GM23248 (cell line): ENCODE data around the gene ST8SIA1.

Experiments used
- EZH2 ChIP-seq: fragments of 200-600 bp; sonication (generic); IDR thresholded peaks from 2 replicates; pipeline ENCODE4 v1.6.1; 2018; ENCODE audit warnings: antibody characterized with exemption, mild to moderate bottlenecking; ENCODE audit not compliant: insufficient read depth, poor library complexity, severe bottlenecking
- EZH2phosphoT487 ChIP-seq: fragments of 200-600 bp; sonication (generic); IDR thresholded peaks from 2 replicates; pipeline ENCODE4 v1.6.1; 2018; ENCODE audit warnings: antibody characterized with exemption, moderate library complexity, mild to moderate bottlenecking, low read depth; ENCODE audit not compliant: insufficient read depth

GRCh38 chr12:22339691-22340090, 5.2 kb upstream of the ST8SIA1 start:
- TF ChIP-seq EZH2phosphoT487 (no peak), EZH2 (no peak)
